Smooth muscle cell of the coronary artery (primary cell): Measurements from ENCODE around the gene LRATD1. TPM values are rescaled to one million over a fixed set of nuclear protein-coding genes. Genes with fewer than 3 reads are reported as not detected.

Source experiments
- total RNA-seq: library from RNA; depleted of rRNA; stranded (reverse); fragments of >200 nt; gene quantifications from 2 replicates; pipeline ENCODE4 v1.2.3, GENCODE V29; 2014; ENCODE audit warnings: low replicate concordance

The LRATD1 gene, protein sequence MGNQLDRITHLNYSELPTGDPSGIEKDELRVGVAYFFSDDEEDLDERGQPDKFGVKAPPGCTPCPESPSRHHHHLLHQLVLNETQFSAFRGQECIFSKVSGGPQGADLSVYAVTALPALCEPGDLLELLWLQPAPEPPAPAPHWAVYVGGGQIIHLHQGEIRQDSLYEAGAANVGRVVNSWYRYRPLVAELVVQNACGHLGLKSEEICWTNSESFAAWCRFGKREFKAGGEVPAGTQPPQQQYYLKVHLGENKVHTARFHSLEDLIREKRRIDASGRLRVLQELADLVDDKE
- 0.47 TPM in 1 of 2 replicates, not detected in the other for total RNA-seq

DNA sequence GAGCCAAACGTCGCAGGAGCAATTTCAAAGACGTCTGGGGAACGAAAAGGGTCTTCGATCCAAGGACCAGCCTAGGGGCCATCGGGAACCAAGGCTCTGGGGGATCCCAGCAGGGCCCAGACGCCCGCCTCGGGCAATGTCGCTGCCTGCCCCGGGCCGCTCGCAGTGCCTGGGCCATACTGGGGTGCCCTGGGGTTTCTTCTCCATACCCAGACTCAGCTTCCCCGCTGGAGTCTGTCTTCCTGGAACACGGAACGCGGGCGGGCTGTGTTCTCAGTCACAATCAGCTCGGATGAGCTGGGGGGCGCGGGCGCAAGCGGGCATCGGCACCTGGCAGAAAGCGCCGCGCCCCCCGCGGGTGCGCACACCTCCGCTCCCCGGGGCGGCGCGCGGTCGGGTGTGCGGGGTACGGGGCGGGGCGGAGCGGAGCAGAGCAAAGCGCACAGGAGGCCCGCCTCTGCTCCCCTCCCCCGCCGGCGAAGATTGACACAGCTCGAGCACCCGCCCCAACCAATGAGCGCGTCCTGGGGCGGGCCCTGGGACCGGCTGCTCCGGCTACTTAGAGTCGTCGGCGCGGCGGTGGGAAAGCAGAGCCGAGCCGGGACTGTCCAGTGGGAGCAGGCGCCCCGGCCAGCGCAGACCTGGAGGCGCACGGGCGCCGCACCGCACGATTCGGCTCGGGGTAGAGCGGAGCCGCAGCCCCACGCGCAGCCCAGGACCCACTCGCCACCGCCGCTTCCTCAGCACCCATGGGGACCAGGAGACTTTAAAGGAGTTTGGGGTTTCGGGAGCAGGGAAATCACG lies at the start of gene LRATD1:
TSS of gene LRATD1 (plus strand) at position 585 of the 804 bp plus-strand sequence. CDS start 1,263 bp downstream, outside the sequence.

